K562 (cell line): ENCODE data around the gene CRTC3. TPM values are rescaled to one million over a fixed set of nuclear protein-coding genes. Genes with fewer than 3 reads are reported as not detected.

Experiments used
- BRD9 ChIP-seq: fragments of 450-650 bp; IDR thresholded peaks from 2 replicates; pipeline ENCODE4 v1.6.1; 2018; ENCODE audit warnings: low read depth; ENCODE audit not compliant: partially characterized antibody
- GATAD2B ChIP-seq: fragments of 450-650 bp; IDR thresholded peaks from 2 replicates; pipeline ENCODE4 v1.6.1; 2017; ENCODE audit warnings: mild to moderate bottlenecking, borderline replicate concordance
- HLTF ChIP-seq: fragments of 450-650 bp; IDR thresholded peaks from 2 replicates; pipeline ENCODE4 v1.6.1; 2016
- MGA ChIP-seq: fragments of 450-650 bp; IDR thresholded peaks from 2 replicates; pipeline ENCODE4 v1.6.1; 2016; ENCODE audit warnings: mild to moderate bottlenecking, moderate library complexity
- MIER1 ChIP-seq: fragments of 450-650 bp; IDR thresholded peaks from 2 replicates; pipeline ENCODE4 v1.6.1; 2016; ENCODE audit warnings: antibody characterized with exemption, mild to moderate bottlenecking, low read depth
- NFXL1 ChIP-seq: fragments of 450-650 bp; formaldehyde crosslinking; IDR thresholded peaks from 2 replicates; pipeline ENCODE4 v1.4.0; 2021; ENCODE audit warnings: mild to moderate bottlenecking
- NFYB ChIP-seq: IDR thresholded peaks from 2 replicates; pipeline ENCODE4 v1.6.1; 2011; ENCODE audit warnings: mild to moderate bottlenecking, moderate library complexity; ENCODE audit not compliant: insufficient read length; ENCODE audit errors: extremely low read depth
- PHF21A ChIP-seq: fragments of 450-650 bp; IDR thresholded peaks from 2 replicates; pipeline ENCODE4 v1.6.1; 2017; ENCODE audit warnings: low read depth, borderline replicate concordance
- PML ChIP-seq: IDR thresholded peaks from 2 replicates; pipeline ENCODE4 v1.6.1; 2012; ENCODE audit warnings: low read length, inconsistent platforms
- POLR3G ChIP-seq: IDR thresholded peaks from 2 replicates; pipeline ENCODE4 v1.6.1; 2011; ENCODE audit not compliant: insufficient read length, insufficient replicate concordance; ENCODE audit errors: extremely low read depth
- PTRF ChIP-seq: fragments of 450-650 bp; IDR thresholded peaks from 2 replicates; pipeline ENCODE4 v1.6.1; 2016; ENCODE audit warnings: mild to moderate bottlenecking, missing genetic modification characterization, missing compliant biosample characterization
- ZNF431 ChIP-seq: sonication (generic); formaldehyde crosslinking; IDR thresholded peaks from 2 replicates; pipeline ENCODE4 v1.8.0; 2022; ENCODE audit warnings: mild to moderate bottlenecking, missing genetic modification reagents
- ZNF717 ChIP-seq: fragments of 250-450 bp; sonication (Bioruptor Pico); IDR thresholded peaks from 2 replicates; pipeline ENCODE4 v1.5.0; 2021
- ZNF79 ChIP-seq: fragments of 250-450 bp; sonication (Bioruptor Pico); IDR thresholded peaks from 2 replicates; pipeline ENCODE4 v1.4.0; 2020; ENCODE audit warnings: low read depth, mild to moderate bottlenecking, moderate library complexity
- polyA plus RNA-seq, 8 experiments: library from polyadenylated mRNA; depleted of rRNA in 4 of 8; stranded (reverse) in 5 of 8; unstranded in 3 of 8; fragments of >200 nt; fragmentation: Nextera tagmentation in 2 of 8; fragmentation: Illumina TruSeq in 1 of 8; extraction: Ambion mirVana in 2 of 8; extraction: Trizol in 1 of 8; gene quantifications; 2 replicates each; pipeline versions ENCODE4 v1.2.1 to v1.2.3, GENCODE V29; 2011 to 2014; ENCODE audit warnings: inconsistent platforms in 1 of 8, missing spikeins in 1 of 8
- total RNA-seq, 7 experiments: library from RNA; depleted of rRNA in 6 of 7; stranded (reverse); fragments of >200 nt in 6 of 7; fragmentation: Illumina TruSeq in 2 of 7; extraction: Trizol in 2 of 7; gene quantifications; 2 replicates each; pipeline versions ENCODE4 v1.2.1 to v1.2.3, GENCODE V29; 2011 to 2021; ENCODE audit warnings: low replicate concordance in 1 of 7
- TF ChIP-seq, protein P1 (sequence below): IDR thresholded peaks from 3 replicates; pipeline ENCODE4 v1.6.1; 2011; ENCODE audit warnings: borderline replicate concordance, mild to moderate bottlenecking; ENCODE audit not compliant: insufficient read length, insufficient read depth

Gene CRTC3
- total and polyA plus RNA-seq, 9 of the 15 experiments (the other 6 are each of a cell fraction or from before 2014, with no cell fraction given), result 1.2 to 19.0 (median 11.6) TPM

DNA sequence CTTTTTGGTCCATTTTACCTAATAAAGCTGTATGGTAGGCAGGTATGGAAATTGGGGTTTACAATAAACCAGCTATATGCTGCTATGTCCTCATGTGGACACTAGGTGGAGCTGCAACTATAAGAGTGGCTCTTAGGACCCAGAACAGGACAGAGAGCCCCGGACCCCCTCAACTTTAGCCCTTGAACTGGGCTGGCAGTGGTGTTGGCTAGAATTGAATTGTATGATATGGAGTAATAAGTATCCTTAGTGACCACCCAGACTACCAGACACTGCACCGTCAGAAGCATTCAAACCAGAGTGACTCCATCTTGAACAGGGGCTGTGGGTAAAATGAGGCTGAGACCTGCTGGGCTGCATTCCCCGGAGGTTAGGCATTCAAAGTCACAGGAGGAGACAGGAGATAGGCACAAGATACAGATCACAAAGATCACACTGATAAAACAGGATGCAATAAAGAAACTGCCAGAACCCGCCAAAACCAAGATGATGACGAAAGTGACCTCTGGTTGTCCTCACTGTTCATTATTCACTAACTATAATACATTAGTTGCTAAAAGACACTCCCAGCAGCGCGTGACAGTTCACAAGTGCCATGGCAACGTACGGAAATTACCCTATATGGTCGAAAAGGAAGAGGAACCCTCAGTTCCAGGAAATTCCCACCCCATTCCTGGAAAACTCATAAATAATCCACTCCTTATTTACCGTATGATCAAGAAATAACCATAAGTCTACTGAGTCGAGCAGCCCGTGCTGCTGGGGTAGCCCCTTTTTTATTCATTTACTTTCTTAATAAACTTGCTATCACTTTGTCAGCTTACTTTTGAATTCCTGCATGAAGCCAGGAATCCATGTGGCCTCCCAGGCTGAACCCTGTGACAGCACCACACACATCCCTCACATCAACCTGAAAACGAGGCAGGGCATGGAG is 118.7 kb downstream of the CRTC3 start (continued):
- 0 out of 2 replicates have a peak, but pooled peaks have one; percentile 31 for TF ChIP-seq PHF21A
- TF ChIP-seq, protein P1, sequence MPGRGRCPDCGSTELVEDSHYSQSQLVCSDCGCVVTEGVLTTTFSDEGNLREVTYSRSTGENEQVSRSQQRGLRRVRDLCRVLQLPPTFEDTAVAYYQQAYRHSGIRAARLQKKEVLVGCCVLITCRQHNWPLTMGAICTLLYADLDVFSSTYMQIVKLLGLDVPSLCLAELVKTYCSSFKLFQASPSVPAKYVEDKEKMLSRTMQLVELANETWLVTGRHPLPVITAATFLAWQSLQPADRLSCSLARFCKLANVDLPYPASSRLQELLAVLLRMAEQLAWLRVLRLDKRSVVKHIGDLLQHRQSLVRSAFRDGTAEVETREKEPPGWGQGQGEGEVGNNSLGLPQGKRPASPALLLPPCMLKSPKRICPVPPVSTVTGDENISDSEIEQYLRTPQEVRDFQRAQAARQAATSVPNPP, result no peak
- TF ChIP-seq PTRF (tag), result peak; percentile 100
- no peak for TF ChIP-seq MIER1
- no peak for TF ChIP-seq GATAD2B
- peak; percentile 100 for TF ChIP-seq NFXL1 (CRISPR knock-in tag)
- TF ChIP-seq PML, result peak; percentile 62; the same call in 1 of the 2 replicates
- TF ChIP-seq ZNF431 (CRISPR knock-in tag), result no peak
- peak; percentile 15; the same call in 1 of the 2 replicates for TF ChIP-seq HLTF
- no peak for TF ChIP-seq POLR3G
- TF ChIP-seq BRD9, result peak; percentile 99
- TF ChIP-seq NFYB, result no peak
- TF ChIP-seq ZNF717 (CRISPR knock-in tag), result peak; percentile 97
- peak; percentile 83; the same call in 1 of the 2 replicates for TF ChIP-seq MGA
- peak; percentile 100 for TF ChIP-seq ZNF79 (CRISPR knock-in tag)
